Prostate gland (tissue), 2 donors: ENCODE measurements around the gene NMNAT3.

Experiments
- POLR2AphosphoS5 ChIP-seq: sonication (generic); formaldehyde crosslinking; IDR thresholded peaks from one replicate; pipeline ENCODE4 v1.6.1; 2017; ENCODE audit warnings: antibody characterized with exemption
- TF ChIP-seq, protein P1 (sequence below), 4 experiments: fragments of 200-600 bp in 2 of 4; fragments of 450-650 bp in 2 of 4; sonication (generic) in 2 of 4; IDR thresholded peaks; 1 replicate in 3 of 4; 2 replicates in 1 of 4; pipeline ENCODE4 v1.5.1; 2016 to 2019; ENCODE audit warnings: antibody characterized with exemption in 4 of 4, mild to moderate bottlenecking in 2 of 4, moderate library complexity in 2 of 4

DNA sequence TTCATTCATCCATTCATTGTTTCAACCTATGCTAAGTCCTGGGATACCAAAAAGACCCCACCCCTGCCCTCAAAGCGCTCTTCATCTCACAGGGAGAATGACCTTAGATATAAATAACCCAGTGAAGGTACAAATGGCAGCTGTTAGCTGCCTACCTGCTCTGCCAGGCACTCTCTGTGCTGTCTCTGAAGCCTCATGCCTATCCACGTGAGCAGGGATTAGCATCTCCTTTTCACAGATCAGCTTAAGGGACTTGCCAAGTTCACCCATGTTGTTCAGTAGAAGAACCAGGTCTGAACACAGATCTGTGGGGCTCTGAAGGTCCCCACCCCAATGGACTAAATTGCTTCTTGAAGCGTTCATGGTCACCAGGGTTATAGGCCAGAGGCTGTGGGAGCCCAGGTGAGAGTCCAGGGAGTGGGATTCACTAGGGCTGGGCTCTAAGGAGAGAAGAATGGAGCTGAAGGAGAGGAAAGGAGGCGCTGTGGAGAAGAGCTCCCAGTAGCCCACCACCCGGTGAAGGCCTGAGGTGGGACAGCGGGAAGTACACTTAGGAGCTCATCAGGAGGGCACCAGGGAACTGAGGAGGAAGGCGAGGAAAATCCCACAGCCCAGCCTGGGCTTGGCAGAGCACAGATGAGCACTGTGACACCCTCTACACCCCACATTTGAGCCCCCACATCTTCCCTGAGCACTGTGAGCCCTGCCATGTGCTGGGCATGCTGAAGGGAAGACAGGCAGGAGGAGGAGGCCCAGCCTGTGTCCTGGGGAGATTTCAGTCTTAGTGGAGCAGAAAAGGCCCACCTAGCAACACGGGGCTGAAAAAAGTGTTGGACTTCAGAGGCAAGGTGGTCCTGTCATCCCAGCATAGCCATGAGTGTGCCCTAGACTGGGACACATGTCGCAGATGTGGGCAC lies 158.6 kb downstream of the NMNAT3 start:
- TF ChIP-seq POLR2AphosphoS5: no peak
- TF ChIP-seq, protein P1, sequence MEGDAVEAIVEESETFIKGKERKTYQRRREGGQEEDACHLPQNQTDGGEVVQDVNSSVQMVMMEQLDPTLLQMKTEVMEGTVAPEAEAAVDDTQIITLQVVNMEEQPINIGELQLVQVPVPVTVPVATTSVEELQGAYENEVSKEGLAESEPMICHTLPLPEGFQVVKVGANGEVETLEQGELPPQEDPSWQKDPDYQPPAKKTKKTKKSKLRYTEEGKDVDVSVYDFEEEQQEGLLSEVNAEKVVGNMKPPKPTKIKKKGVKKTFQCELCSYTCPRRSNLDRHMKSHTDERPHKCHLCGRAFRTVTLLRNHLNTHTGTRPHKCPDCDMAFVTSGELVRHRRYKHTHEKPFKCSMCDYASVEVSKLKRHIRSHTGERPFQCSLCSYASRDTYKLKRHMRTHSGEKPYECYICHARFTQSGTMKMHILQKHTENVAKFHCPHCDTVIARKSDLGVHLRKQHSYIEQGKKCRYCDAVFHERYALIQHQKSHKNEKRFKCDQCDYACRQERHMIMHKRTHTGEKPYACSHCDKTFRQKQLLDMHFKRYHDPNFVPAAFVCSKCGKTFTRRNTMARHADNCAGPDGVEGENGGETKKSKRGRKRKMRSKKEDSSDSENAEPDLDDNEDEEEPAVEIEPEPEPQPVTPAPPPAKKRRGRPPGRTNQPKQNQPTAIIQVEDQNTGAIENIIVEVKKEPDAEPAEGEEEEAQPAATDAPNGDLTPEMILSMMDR (IDR thresholded peaks at IDR 0.05): no peak
